ENCODE measurements around the gene SLC35G4.
"Not testable (repeated sequence)": the region's sequence is repeated elsewhere in the genome, so short reads cannot be mapped to it uniquely, and the experiment has no call there.

The SLC35G4 gene

GRCh38 chr18:11609488-11609887, at the start of gene SLC35G4:
SLC35G4 (plus strand) TSS chr18:11609596; CDS start chr18:11609596, 0 bp downstream.
- not testable (repeated sequence) for DNase-seq (ENCODE audit: low read depth in 3 of 3)

- DNase-seq (ENCODE audit: low read depth in 3 of 3): no peak
These were observed 48.1 kb upstream of the SLC35G4 start for GRCh38 chr18:11561293-11561692.

GRCh38 chr18:11565716-11566115, 43.7 kb upstream of the SLC35G4 start:
- no peak for DNase-seq (ENCODE audit: low read depth in 3 of 3)

- DNase-seq (ENCODE audit: low read depth in 3 of 3): no peak
These were observed 43.0 kb upstream of the SLC35G4 start for GRCh38 chr18:11566236-11566965.

GRCh38 chr18:11567396-11567795, 42.0 kb upstream of the SLC35G4 start:
- DNase-seq (ENCODE audit: low read depth in 3 of 3): no peak

- no peak for DNase-seq (ENCODE audit: low read depth in 3 of 3)
These were observed 39.3 kb upstream of the SLC35G4 start for GRCh38 chr18:11570073-11570588.

- no peak for DNase-seq (ENCODE audit: low read depth in 3 of 3)
These were observed 38.5 kb upstream of the SLC35G4 start for GRCh38 chr18:11570769-11571412.

- no peak for DNase-seq (ENCODE audit: low read depth in 3 of 3)
These were observed 37.2 kb upstream of the SLC35G4 start for GRCh38 chr18:11572201-11572600.

GRCh38 chr18:11574545-11574944, 34.9 kb upstream of the SLC35G4 start:
- DNase-seq (ENCODE audit: low read depth in 3 of 3): no peak

GRCh38 chr18:11577271-11578112, 31.9 kb upstream of the SLC35G4 start:
- no peak for DNase-seq (ENCODE audit: low read depth in 3 of 3)

GRCh38 chr18:11578799-11579198, 30.6 kb upstream of the SLC35G4 start:
- DNase-seq (ENCODE audit: low read depth in 3 of 3): no peak

- no peak for DNase-seq (ENCODE audit: low read depth in 3 of 3)
These were observed 29.5 kb upstream of the SLC35G4 start for GRCh38 chr18:11579916-11580315.

GRCh38 chr18:11581286-11581685, 28.1 kb upstream of the SLC35G4 start:
- no peak for DNase-seq (ENCODE audit: low read depth in 3 of 3)

- no peak for DNase-seq (ENCODE audit: low read depth in 3 of 3)
These were observed 23.8 kb upstream of the SLC35G4 start for GRCh38 chr18:11585596-11585995.

- DNase-seq (ENCODE audit: low read depth in 3 of 3): no peak
These were observed 22.5 kb upstream of the SLC35G4 start for GRCh38 chr18:11586896-11587295.

GRCh38 chr18:11587432-11587831, 22.0 kb upstream of the SLC35G4 start:
- DNase-seq (ENCODE audit: low read depth in 3 of 3): no peak

GRCh38 chr18:11587846-11588245, 21.6 kb upstream of the SLC35G4 start:
- DNase-seq (ENCODE audit: low read depth in 3 of 3): no peak

GRCh38 chr18:11591957-11592356, 17.4 kb upstream of the SLC35G4 start:
- no peak for DNase-seq (ENCODE audit: low read depth in 3 of 3)

GRCh38 chr18:11600321-11600720, 9.1 kb upstream of the SLC35G4 start:
- DNase-seq (ENCODE audit: low read depth in 3 of 3): no peak

GRCh38 chr18:11607906-11608305, 1.5 kb upstream of the SLC35G4 start:
- no peak for DNase-seq (ENCODE audit: low read depth in 3 of 3)

- DNase-seq (ENCODE audit: low read depth in 3 of 3): not testable (repeated sequence)
These were observed 778 bp upstream of the SLC35G4 start for GRCh38 chr18:11608618-11609017.

- DNase-seq (ENCODE audit: low read depth in 3 of 3): not testable (repeated sequence)
These were observed 3.7 kb downstream of the SLC35G4 start for GRCh38 chr18:11613073-11613472.

All from stimulated activated CD4-positive, alpha-beta T cell treated with anti-CD3 and anti-CD28 coated beads, TNF-alpha, amount 100 ng/mL, for 48 hours (primary cell).